Measurements from ENCODE around the gene GRIA3. TPM values are rescaled to one million over a fixed set of nuclear protein-coding genes. Genes with fewer than 3 reads are reported as not detected.

GRIA3 gene
- polyA plus RNA-seq, 1 of the 3 experiments (the other 2 are of a cell fraction) = 0.15 TPM

DNA sequence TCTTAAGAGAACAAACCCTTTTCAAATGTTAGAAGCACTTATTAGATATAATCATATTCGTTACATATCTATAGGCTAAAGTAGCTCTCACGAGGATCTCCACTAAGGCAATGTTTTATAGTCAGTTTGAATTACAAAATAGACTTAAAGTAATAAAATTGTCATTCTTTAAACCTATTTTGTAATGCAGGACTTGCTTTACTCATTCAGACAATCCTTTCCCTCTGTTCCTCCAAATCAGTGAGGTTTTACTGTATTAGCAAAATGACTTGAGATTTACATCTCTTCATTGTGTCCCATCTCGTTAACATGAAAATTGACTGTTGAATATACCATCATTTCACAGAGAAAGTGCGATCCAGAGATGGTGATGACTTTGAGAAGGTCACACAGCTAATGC lies 284.4 kb downstream of the GRIA3 start:
- WGBS (ENCODE audit: low lambda C conversion rate) = 21% methylated on average over 4 of the region's 4 CpGs
- POLR2A ChIA-PET = no interaction called here

GRCh38 chrX:123475068-123475724 lies 291.1 kb downstream of the GRIA3 start:
- ChIA-PET POLR2A (no interaction called here), CTCF (no interaction called here)
- no peaks in the 10 kb centered on the region for H3K9me2 ChIP-seq
- no peaks in the 10 kb centered on the region for H4K20me1 ChIP-seq (ENCODE audit: insufficient read depth)
- H3K36me3 ChIP-seq (replicated peaks in 1 of 2; ENCODE audit: control insufficient read depth in 1 of 2, insufficient read depth in 2 of 2, low read length in 1 of 2) = no peaks in the 10 kb centered on the region
- H3K4me1 ChIP-seq (ENCODE audit: control insufficient read depth in 1 of 2, insufficient read depth in 2 of 2, low read depth in 1 of 2, low read length in 1 of 2) = no peaks in the 10 kb centered on the region
- TF ChIP-seq SIN3A (IDR thresholded peaks at IDR 0.05; ENCODE audit: borderline replicate concordance, low read depth, low read length) = no peak
- TF ChIP-seq POLR2AphosphoS5 (IDR thresholded peaks at IDR 0.05; ENCODE audit: low read depth, low read length) = no peak
- TF ChIP-seq SMC3 (IDR thresholded peaks at IDR 0.05; ENCODE audit: low read depth, low read length) = no peak
- no peak for TF ChIP-seq NFIC (IDR thresholded peaks at IDR 0.05; ENCODE audit: borderline replicate concordance)
- no peak for TF ChIP-seq YY1 (IDR thresholded peaks at IDR 0.05; ENCODE audit: low read depth)
- TF ChIP-seq TAF1 (IDR thresholded peaks at IDR 0.05; ENCODE audit: borderline replicate concordance, low read depth, low read length) = no peak
- TF ChIP-seq, protein P1, sequence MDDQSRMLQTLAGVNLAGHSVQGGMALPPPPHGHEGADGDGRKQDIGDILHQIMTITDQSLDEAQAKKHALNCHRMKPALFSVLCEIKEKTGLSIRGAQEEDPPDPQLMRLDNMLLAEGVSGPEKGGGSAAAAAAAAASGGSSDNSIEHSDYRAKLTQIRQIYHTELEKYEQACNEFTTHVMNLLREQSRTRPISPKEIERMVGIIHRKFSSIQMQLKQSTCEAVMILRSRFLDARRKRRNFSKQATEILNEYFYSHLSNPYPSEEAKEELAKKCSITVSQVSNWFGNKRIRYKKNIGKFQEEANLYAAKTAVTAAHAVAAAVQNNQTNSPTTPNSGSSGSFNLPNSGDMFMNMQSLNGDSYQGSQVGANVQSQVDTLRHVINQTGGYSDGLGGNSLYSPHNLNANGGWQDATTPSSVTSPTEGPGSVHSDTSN (IDR thresholded peaks at IDR 0.05) = no peak
- TF ChIP-seq EZH2phosphoT487 (IDR thresholded peaks at IDR 0.05; ENCODE audit: borderline replicate concordance, low read depth) = no peak
- TF ChIP-seq TEAD4 (IDR thresholded peaks at IDR 0.05; ENCODE audit: borderline replicate concordance, insufficient read depth) = no peak
- H3K27me3 ChIP-seq (ENCODE audit: insufficient read depth) = no peaks in the 10 kb centered on the region; the same call in 1 of the 2 replicates
- no peak overlapping the region for H2AFZ ChIP-seq (ENCODE audit: low read depth)
- no peak overlapping the region for H3K9ac ChIP-seq
- DNase-seq = no peak
- no peaks in the 10 kb centered on the region for H3K79me2 ChIP-seq (ENCODE audit: insufficient read depth)
- H3K4me2 ChIP-seq = no peak overlapping the region
- H3F3A ChIP-seq (replicated peaks; ENCODE audit: insufficient read depth) = no peaks in the 10 kb centered on the region
- no peak overlapping the region for H3K4me3 ChIP-seq (ENCODE audit: low read depth in 2 of 2, low read length in 1 of 2)
- H3K27ac ChIP-seq (ENCODE audit: low read depth in 2 of 2, low read length in 1 of 2) = no peak overlapping the region
- no peaks in the 10 kb centered on the region for H3K9me3 ChIP-seq
- 7% methylated on average over 2 of the region's 2 CpGs for WGBS (ENCODE audit: low lambda C conversion rate)

More for the DNA sequence above, 284.4 kb downstream of the GRIA3 start:
- H3F3A ChIP-seq (replicated peaks; ENCODE audit: insufficient read depth) = no peaks in the 10 kb centered on the region
- no peak overlapping the region for H3K9ac ChIP-seq
- no peak overlapping the region for H3K4me2 ChIP-seq
- no peak overlapping the region for H3K27ac ChIP-seq (ENCODE audit: low read depth in 2 of 2, low read length in 1 of 2)
- H3K4me3 ChIP-seq (ENCODE audit: low read depth in 2 of 2, low read length in 1 of 2) = no peak overlapping the region
- H3K9me3 ChIP-seq = no peaks in the 10 kb centered on the region
- DNase-seq = no peak
- no peak overlapping the region for H2AFZ ChIP-seq (ENCODE audit: low read depth)
- no peaks in the 10 kb centered on the region for H3K36me3 ChIP-seq (replicated peaks in 1 of 2; ENCODE audit: control insufficient read depth in 1 of 2, insufficient read depth in 2 of 2, low read length in 1 of 2)
- H4K20me1 ChIP-seq (ENCODE audit: insufficient read depth) = no peaks in the 10 kb centered on the region
- no peaks in the 10 kb centered on the region for H3K27me3 ChIP-seq (ENCODE audit: insufficient read depth)
- H3K9me2 ChIP-seq = no peaks in the 10 kb centered on the region
- CTCF ChIA-PET = no interaction called here
- H3K4me1 ChIP-seq (ENCODE audit: control insufficient read depth in 1 of 2, insufficient read depth in 2 of 2, low read depth in 1 of 2, low read length in 1 of 2) = no peaks in the 10 kb centered on the region
- no peaks in the 10 kb centered on the region for H3K79me2 ChIP-seq (ENCODE audit: insufficient read depth)
- TF ChIP-seq NRF1 (IDR thresholded peaks at IDR 0.05; ENCODE audit: low read depth, low read length) (no peak), USF1 (IDR thresholded peaks at IDR 0.05; ENCODE audit: borderline replicate concordance, low read depth) (no peak), FOSL2 (IDR thresholded peaks at IDR 0.05; ENCODE audit: borderline replicate concordance, low read depth) (no peak), RFX5 (IDR thresholded peaks at IDR 0.05; ENCODE audit: low read length) (no peak), TCF12 (IDR thresholded peaks at IDR 0.05) (no peak)
